Activated naive CD4-positive, alpha-beta T cell treated with anti-CD3 and anti-CD28 coated beads, Interleukin-2, amount 50 U/mL, for 72 hours (primary cell): ENCODE data around the gene RUNX2. TPM values are rescaled to one million over a fixed set of nuclear protein-coding genes. Genes with fewer than 3 reads are reported as not detected.

Source experiments
- ATAC-seq, 2 donors: fragments of 150-1000 bp; cut with Tn5 transposase; 2 replicates each; pipeline ENCODE4 v1.10.0; 2021; ENCODE audit warnings: mild to moderate bottlenecking in 2 of 2, moderate library complexity in 2 of 2
- DNase-seq, 2 donors: peaks; one replicate each; pipeline ENCODE4 v3.0.0; 2021 to 2022; ENCODE audit warnings: low spot score in 2 of 2
- H3K27ac Mint-ChIP-seq, 2 donors: one replicate each; pipeline ENCODE4 v1.8.0; 2022; ENCODE audit warnings: mild to moderate bottlenecking in 2 of 2, mixed read lengths in 2 of 2
- H3K36me3 Mint-ChIP-seq, 2 donors: one replicate each; pipeline ENCODE4 v1.8.0; 2022; ENCODE audit warnings: mixed read lengths in 2 of 2
- H3K9me3 Mint-ChIP-seq, 2 donors: one replicate each; pipeline ENCODE4 v1.8.0; 2022; ENCODE audit warnings: mixed read lengths in 2 of 2
- total RNA-seq, 2 donors: library from RNA; stranded (reverse); gene quantifications; one replicate each; pipeline ENCODE4 v1.2.3, GENCODE V29; 2022

RUNX2 gene
- total RNA-seq, 2 donors from 2014 or later, result 9.5 to 20.8 TPM

DNA sequence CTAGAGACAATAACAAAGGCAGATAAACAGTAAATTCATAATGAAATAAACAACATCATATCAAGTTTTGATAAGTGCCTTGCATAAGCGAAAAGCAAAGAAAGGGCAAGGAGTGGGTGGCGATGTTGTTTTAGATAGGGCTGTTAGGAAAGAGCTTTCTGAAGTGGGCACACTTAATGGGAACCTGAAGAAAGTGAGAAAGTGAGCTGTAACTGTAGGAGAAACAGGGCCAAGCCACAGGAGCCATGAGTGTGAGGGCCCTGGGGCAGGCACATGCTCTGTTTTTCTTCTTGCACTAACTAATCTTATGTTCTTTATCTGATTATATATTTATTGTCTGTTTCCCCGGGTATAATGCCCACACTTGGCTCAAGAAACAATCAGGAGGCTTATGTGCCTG, 243.0 kb downstream of the RUNX2 start:
- DNase-seq (no peak), ATAC-seq (peak in 1 of 2 donors; percentile 28)
- H3K27ac Mint-ChIP-seq, result no peak overlapping the region
- H3K9me3 Mint-ChIP-seq, result peaks cover 5 to 6% of the 10 kb centered on the region in 2 donors
- peaks cover 0 to 6% of the 10 kb centered on the region in 2 donors for H3K36me3 Mint-ChIP-seq

DNA sequence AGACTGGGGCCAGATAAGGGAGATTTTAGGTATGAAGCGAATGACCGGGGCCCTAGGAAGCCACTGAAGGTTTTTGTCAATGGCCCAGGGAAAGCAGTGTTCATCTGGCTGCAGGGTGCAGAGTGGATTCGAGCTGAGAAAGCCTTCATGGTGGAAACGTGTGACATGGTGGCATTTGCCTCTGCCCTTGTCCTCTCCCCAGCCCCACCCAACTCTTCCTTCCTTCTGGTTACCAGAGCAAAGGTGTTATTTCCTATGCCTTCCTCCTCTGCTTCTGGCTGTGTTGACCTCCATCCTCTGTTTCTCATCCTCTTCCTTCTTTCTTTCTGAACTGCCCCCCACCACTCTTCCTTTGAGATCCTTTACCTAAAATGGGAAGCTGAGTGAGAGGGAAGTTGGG, 244.7 kb downstream of the RUNX2 start:
- no peak overlapping the region for H3K27ac Mint-ChIP-seq
- ATAC-seq (no peak), DNase-seq (no peak)
- no peaks in the 10 kb centered on the region for H3K9me3 Mint-ChIP-seq
- no peaks in the 10 kb centered on the region for H3K36me3 Mint-ChIP-seq

DNA sequence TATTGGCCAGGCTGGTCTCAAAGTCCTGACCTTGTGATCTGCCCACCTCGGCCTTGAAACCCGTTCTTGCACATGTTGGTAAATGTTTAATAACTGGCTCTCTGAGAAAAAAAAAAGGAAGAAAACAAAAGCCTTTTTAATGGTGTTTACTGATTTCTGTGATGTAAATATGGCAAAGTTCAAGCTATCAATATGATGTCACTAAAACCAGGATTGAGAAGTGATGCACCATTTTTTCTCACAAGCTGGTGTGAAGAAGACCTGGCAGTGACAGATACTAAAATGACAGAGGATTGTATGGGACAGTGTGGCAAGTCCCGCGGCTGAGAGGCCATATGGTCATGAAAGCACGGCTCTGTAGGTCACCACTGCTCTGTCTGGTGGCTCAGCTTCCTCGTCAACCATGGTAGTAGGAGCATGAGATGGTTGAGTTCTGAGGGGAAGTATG, 245.9 kb downstream of the RUNX2 start:
- H3K27ac Mint-ChIP-seq, result no peak overlapping the region
- no peaks in the 10 kb centered on the region for H3K9me3 Mint-ChIP-seq
- ATAC-seq (no peak), DNase-seq (no peak)
- no peaks in the 10 kb centered on the region for H3K36me3 Mint-ChIP-seq

DNA sequence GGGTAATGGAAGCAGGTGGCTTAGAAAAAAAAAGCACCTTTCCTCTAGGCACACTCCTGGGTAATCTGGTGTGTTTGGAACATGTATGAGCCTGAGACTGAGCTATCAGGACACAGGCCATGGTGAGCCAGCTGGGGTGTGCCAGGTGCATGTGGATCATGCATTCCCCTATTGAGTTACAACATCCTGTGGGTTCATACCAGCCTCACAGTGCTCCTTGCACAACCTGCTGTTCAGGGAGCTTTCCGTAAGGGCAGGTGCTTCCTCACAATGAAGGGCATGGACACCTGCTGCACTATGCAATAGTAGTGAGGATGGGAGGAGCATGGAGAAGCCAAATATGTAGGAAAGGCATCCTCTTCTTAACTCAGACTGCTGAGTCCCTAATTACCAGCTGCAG, 246.8 kb downstream of the RUNX2 start:
- H3K27ac Mint-ChIP-seq, result no peak overlapping the region
- no peaks in the 10 kb centered on the region for H3K9me3 Mint-ChIP-seq
- no peak for ATAC-seq
- DNase-seq, result no peak
- H3K36me3 Mint-ChIP-seq, result no peaks in the 10 kb centered on the region

DNA sequence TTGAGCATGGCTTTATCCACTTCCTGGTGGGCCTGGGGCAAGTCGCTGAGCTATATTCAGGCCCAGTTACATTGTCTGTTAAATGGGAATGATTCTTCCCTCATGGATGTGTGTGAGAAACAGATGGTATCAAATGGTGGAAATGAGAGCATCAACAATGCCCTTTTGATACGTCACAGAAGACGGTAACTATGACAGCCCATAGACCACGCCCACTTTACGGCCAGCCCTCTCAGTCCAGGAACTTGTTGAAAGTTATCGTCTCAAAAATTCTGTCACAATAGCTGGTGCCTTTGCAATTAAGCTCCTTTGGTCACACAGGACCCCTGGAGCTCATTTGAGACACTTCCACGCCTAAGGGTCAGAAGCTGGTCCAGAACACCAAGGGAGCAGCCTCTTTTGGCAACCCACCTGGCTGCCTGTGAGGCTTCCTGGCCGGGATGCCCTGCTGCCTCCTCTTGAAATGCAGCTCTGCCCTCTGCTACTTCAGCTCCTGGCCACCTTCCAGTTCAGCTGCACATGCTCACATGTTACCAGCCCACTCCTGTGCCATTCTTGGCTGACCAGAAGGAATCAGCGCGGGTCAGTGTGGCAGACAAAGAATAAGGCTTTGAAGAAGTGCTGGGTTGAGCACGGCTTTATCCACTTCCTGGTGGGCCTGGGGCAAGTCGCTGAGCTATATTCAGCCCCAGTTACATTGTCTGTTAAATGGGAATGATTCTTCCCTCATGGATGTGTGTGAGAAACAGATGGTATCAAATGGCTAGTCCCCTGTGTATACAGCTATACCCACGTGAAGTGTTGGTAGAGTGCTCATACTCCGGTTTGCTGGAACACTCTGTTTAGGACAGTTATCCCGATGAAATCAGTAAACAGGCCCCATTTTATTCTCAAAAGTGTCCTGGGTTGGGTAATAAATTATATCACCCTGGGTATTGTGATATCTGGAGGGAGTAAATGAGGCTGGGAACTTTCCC, 248.8 kb downstream of the RUNX2 start:
- peaks cover 0 to 2% of the 10 kb centered on the region in 2 donors for H3K9me3 Mint-ChIP-seq
- ATAC-seq (no peak), DNase-seq (no peak)

DNA sequence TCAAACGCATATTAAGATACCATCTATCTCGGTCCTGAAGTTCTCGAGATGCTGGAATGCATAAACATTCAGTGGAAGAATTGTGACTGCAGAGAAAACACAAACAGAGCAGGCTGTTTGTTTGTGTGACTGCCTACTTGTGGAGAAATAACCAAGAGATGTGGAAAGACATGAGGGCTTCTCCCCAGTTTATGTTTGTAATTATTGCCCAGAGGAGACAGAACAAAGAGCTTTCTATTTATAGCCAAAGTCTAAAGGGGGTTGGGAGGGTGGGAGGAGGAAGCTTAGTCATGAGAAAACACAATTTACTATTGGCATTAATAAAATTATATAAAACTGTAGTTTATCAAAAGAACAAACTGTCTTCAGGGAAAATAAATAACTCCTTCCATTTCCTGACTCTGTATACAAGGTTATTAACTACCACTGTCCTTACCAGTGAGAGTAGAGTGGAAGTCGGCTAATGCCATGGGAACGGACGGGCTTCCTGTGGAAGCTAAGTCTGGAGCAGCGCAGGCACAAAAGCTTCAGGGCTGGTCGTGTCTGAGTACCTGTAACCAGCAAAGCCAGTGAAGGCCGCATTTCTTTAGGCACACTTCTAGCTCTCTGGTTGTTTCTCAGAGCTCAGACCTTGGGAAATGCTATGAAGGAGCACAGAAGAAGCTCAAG, 249.8 kb downstream of the RUNX2 start:
- no peak overlapping the region for H3K27ac Mint-ChIP-seq
- peaks cover 4 to 5% of the 10 kb centered on the region in 2 donors for H3K9me3 Mint-ChIP-seq
- DNase-seq (no peak), ATAC-seq (no peak)
- H3K36me3 Mint-ChIP-seq, result peaks cover 5 to 7% of the 10 kb centered on the region in 2 donors

More for the DNA sequence above, 248.8 kb downstream of the RUNX2 start:
- no peak overlapping the region for H3K27ac Mint-ChIP-seq
- H3K36me3 Mint-ChIP-seq, result no peaks in the 10 kb centered on the region

DNA sequence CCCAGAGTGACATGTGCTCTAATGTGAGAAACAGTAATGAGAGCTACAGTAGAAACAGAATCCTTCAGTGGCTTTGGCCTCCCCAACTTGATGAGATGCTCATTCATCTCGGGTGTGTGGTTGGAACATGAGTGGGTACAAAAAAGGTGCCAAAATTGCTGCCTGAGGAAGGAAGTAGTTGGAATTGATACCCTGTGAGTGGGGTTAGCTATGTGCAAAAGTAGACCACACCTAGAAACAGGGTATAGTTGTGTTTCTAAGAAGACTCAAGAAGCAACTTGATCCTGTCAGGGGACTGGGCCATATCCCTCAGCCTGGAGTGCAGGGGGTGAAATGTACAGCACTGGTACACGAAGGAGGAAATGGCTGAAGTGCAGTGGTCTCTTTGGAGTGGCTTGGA, 256.0 kb downstream of the RUNX2 start:
- H3K9me3 Mint-ChIP-seq, result peaks cover 4 to 5% of the 10 kb centered on the region in 2 donors
- ATAC-seq (peak in 1 of 2 donors; percentile 28), DNase-seq (no peak)
- H3K36me3 Mint-ChIP-seq, result peaks cover 5 to 7% of the 10 kb centered on the region in 2 donors
- H3K27ac Mint-ChIP-seq, result no peak overlapping the region

DNA sequence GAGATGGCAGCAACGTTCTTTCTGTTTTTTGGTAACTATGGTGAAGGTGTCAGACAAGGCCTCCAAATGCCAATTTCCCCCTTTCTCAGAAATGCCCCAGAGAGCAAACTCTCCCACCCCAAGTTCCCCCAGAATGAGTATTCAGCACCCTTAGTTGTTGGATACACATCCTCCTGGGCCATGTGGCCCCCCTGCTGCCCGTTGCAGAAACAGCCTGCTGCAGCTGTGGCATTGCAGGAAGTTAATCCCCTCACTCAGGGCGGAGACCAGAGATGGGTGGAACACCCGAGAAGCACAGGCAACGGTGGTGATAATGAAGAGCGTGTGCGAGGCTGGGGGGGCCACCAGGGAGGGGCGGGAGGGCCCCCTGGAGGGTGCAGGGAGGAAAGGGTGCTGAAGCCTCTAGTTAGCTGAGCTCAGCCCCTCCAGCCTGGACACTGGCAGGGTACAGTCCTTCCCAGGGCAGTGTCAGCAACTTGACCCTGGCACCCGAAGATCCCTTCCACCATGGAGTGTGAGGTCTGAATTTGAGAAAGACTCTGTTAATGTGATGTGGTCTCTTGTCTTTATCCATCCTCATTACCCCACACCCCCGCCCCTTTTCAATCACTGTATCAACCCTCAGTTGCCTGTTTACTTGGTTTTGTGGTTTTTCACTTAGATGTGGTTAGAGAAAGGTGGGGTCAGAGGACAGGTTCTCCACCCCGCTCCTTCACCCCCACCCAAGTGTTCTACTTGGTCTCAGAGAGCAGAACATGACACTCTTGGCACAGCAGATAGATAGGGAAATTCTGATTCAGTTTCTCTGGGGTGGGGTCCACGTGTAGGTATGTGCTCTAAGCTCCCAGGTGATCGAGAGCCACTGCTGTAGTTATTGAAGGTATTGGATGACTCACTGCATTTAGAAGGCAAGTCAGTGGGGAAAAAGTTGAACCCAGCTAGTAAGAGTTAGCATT, 258.4 kb downstream of the RUNX2 start:
- DNase-seq, result no peak
- Mint-ChIP-seq H3K9me3 (peaks cover 4 to 5% of the 10 kb centered on the region in 2 donors), H3K27ac (peak overlapping the region; percentile 18 to 32), H3K36me3 (peaks cover 5 to 7% of the 10 kb centered on the region in 2 donors)
- peak; percentile 64 to 80 for ATAC-seq

DNA sequence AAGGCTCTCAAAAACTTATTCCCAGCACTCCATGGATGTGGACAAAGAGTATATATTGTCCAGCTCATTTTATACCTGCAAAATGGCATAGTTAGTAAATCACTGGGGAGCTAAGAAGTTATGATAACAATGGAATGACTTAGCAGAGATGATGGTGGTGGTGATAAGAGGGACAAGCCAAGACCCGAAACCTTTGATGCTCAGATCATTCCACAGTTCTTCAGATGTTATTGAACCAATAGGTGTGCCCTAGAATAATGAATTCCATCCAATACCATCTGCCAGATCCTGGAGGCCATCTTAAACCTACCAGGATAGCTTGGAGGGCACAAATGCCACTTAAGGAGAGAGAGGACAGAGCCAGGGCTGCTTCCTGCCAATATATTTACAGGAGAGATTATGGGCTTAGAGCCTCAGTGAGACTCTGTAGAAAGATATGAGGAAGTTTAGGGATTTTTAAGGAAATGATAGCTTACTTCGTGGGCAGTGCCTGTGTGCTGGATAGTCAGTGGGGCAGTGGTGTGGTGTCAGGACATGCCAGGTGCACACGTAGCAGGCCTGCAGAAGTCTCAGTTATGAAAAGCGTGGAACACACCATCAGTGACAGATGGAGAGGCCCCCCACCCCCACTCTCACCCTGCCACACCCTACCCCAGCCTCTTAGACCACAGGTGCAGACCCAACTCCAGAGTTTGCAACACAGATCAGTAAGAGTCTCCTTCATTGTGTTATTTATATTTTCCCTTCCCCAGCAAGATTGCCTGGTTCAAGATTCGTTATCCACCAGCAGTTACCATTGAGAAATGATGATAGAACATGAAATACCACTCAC, 259.3 kb downstream of the RUNX2 start:
- H3K36me3 Mint-ChIP-seq, result peaks cover 5% of the 10 kb centered on the region in 2 donors

DNA sequence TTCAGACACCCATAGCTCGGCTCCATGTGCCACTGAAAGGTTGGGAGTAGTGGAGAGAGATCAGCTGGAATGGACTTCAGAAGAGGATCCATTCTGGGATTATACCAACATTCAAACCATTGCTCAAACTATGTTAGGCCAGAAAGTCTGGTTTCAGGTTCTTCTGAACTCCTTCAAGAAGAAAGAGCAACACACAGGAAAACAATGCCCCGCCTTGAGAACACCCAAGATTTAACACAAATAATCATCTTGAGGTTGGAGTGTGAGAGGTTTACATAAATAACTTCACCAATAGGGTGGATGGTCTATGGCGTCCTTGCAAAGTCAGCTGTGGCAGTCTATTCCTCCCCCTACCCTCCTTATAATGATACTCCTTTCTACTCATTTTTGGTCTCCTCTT, 261.2 kb downstream of the RUNX2 start:
- H3K36me3 Mint-ChIP-seq, result no peaks in the 10 kb centered on the region
- H3K27ac Mint-ChIP-seq, result no peak overlapping the region
- H3K9me3 Mint-ChIP-seq, result no peaks in the 10 kb centered on the region
- no peak for ATAC-seq
- no peak for DNase-seq

More for the DNA sequence above, 259.3 kb downstream of the RUNX2 start:
- DNase-seq (no peak), ATAC-seq (peak in 1 of 2 donors; percentile 16)
- H3K27ac Mint-ChIP-seq, result peak overlapping the region in 1 of 2 donors; percentile 18
- peaks cover 0 to 5% of the 10 kb centered on the region in 2 donors for H3K9me3 Mint-ChIP-seq

DNA sequence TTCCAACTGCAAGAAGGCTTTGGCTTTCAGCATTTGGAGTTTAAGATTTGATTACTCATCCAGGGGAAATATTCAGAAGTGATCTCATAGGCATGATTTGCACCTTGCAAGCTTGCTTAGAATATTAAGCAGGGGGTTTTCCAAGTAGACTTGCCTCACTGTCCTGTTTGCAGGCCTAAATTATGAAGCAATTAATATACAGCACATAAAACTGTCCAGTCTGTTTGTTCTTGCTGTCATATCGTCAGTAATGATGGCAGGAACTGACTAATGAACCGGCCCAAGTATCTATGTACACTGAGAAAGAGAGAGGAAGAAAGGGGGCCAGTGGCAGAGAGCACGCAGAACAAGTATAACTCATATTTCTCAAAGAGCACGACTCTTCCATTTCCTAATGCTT, 262.1 kb downstream of the RUNX2 start:
- no peak overlapping the region for H3K27ac Mint-ChIP-seq
- H3K36me3 Mint-ChIP-seq, result no peaks in the 10 kb centered on the region
- DNase-seq (no peak), ATAC-seq (peak in 1 of 2 donors; percentile 40)
- no peaks in the 10 kb centered on the region for H3K9me3 Mint-ChIP-seq

DNA sequence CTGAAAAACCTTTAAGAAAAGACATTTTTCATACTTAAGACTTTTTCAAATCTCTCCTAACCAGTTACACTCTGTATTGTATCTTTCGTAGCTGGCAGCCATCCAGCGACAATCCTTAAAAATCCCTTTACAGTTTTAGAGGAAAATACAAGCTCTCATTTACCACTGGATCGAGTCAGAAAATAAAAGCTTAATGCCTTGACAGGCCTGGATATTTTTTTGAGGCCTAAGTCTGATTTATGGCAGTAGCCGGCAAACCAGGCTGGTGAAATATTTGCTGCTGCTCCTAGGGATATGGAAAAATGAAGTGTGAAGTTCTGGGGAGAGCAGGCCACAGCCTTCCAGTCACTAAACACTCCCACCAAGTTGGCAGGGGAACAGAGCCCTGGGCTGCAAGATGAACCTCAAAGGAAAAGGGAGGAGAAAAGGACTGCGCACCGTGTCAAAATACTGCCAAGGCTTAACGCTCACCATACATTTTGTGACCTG, 262.6 kb downstream of the RUNX2 start:
- no peaks in the 10 kb centered on the region for H3K9me3 Mint-ChIP-seq
- DNase-seq (no peak), ATAC-seq (no peak)
- no peaks in the 10 kb centered on the region for H3K36me3 Mint-ChIP-seq
- H3K27ac Mint-ChIP-seq, result no peak overlapping the region

DNA sequence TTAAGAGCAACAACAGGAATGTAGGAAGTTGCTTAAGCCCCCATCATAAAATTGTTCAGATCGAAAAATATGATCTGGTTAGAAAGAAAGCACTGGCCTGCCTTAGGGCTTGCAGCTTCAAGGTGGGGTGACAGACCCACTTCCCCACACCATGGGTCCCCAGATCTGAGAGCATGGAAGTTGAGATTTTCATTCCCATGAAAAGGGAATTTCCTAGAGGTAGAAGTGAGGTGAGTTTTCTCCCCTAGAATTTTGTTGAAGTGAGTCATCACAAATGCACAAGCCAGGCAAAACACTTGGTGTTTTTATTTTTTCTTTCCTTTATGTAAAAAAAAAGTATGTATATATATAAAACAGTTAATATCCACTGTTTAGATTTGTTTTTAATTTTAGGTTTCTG, 263.2 kb downstream of the RUNX2 start:
- Mint-ChIP-seq H3K27ac (no peak overlapping the region), H3K9me3 (no peaks in the 10 kb centered on the region)

DNA sequence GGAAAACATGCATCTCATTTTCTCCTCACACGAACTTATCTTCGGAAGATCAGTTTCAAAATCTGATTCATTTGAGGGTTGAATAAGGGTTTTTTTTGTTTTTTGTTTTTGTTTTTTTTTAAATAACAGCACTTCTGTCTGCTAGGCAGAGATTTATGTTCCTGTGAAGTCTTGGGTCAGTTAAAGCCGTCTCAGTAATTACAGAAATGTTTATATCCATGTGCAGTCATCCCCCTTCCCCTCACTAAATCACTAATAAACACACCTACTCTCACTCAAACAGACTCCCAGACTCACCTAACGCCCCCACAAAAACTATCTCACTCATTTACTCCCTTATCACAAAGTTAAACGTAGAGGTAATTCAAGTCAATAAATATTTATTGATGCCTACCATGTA, 263.8 kb downstream of the RUNX2 start:
- ATAC-seq (no peak), DNase-seq (no peak)
- Mint-ChIP-seq H3K36me3 (peaks cover 0 to 2% of the 10 kb centered on the region in 2 donors), H3K9me3 (no peaks in the 10 kb centered on the region), H3K27ac (no peak overlapping the region)

More for the DNA sequence above, 263.2 kb downstream of the RUNX2 start:
- DNase-seq (no peak), ATAC-seq (no peak)
- no peaks in the 10 kb centered on the region for H3K36me3 Mint-ChIP-seq

DNA sequence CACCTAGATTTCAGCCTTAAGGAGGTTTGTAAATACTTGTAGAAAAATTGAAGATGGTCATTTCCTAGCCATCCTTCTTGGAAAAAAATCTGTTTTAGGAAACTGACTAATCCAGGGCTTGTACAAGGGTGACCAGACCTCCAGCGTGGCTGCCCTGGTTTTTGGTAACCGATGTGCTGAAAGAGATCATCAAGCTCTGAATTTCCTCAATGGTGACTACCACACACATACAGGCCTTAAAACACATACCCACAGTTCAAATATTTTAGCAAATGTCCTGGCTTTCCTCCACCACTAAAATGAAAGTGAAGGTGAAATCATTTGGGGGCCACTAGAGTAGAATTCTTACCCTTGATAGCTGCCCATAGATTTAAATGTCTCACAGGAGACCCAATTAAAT, 264.9 kb downstream of the RUNX2 start:
- Mint-ChIP-seq H3K36me3 (peaks cover 0 to 4% of the 10 kb centered on the region in 2 donors), H3K9me3 (no peaks in the 10 kb centered on the region), H3K27ac (no peak overlapping the region)
- ATAC-seq, result no peak
- DNase-seq, result no peak
